NCI-H2107 (cell line): ENCODE results near the gene CORO1C.
"Not testable (repeated sequence)": the region's sequence is repeated elsewhere in the genome, so short reads cannot be mapped to it uniquely, and the experiment has no call there.

ENCODE experiments used
- DNase-seq: peaks from one replicate; lab custom pipeline; 2025; lab: John Stamatoyannopoulos, UW

CORO1C gene

DNA sequence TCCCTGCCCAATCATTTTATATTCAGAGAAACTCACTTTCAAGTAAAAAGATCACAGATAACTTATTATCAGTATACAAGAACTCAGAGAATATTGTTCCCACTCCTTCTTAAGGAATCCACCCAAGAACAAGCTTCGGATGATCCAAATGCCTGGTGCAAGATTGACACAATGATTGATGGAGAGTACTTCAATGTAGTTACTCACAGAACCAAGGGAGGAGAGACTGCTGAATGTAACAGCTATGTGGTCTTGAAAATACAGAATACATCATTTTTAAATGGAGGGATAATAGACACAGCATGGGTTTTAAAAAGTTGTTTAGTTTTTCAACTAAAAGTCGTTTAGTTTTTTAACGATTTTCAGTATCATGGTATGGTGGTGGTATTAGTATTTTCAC is 59.3 kb downstream of the CORO1C start:
- no peak for DNase-seq

DNA sequence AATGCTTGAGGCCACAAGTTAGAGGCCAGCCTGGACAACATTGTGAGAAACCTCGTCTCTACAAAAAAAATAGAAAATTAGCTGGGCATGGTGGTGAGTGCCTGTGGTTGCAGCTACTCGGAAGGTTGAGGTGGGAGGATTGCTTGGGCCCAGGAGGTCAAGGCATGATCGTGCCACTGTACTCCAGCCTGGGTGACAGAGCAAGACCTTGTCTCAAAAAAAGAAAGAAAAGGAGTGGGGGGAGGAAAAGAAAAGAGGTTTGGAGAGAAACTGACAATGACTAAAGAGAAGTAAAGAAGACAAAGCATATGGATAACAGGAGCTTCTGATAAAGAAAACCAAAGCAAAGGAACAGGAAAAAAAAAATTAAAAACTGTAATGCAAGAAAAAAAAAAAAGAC is 60.2 kb downstream of the CORO1C start:
- DNase-seq = no peak

DNA sequence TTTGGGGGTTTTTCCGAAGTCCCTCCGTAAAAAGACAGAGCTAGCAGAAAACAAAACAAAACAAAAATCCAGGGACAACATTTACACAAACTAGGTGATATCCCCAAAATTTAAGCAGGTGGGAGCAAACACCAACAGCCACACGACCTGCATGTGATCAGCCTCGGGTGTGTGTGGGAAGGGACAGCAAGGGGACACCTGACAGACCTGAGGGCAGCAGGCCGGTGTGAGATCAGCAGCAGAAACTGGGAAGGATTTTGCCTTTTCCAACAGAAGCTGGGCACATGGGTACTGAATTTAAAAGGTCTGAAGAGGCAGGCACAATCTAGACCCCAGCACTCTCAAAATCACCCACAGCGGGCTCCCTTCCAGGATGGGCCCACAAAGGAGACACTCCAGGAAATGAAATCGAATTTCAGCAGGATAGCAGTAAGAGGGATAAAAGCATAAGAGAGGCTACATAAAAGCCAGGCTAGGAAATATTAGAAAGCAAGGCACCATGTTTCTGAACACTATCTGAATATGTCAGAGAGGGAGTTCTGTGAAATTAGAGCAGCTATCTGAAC is 61.2 kb downstream of the CORO1C start:
- no peak for DNase-seq

DNA sequence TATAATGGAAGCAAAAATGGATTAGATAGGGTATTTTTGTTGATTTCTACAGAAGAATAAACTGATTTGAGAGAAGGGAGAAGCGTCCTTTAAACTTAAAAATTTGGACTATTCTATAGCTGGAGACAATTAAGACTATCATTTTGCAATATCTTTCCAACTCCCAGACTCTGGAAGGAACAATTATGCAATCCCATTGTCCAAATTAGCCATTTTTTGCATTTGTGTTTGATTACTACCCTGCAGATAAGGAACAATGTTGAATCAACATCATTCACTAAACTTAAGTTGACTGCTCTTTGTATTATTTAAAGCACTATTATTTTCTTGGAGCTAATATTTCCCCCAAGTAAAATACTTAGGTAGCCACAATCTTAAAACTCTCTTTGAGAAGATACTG is 62.8 kb downstream of the CORO1C start:
- no peak for DNase-seq

DNA sequence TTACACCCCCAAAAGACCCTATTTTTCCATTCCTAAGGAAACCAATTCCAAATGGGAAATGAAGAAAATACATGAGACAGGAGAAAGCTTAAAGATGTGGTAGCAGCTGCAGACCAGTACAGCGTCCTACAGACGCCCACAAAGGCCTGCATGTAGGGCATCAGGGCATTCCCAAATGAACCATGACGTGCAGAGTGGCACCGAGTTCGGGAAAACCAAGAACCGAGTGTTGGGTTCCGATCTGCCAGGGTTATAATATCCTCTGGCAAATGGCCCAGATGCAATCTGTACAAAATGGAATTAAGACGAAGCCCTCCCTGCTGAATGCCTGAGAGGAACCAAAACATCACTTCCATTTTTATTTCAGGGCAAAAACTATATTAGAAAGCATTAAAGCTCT is 63.3 kb downstream of the CORO1C start:
- no peak for DNase-seq

DNA sequence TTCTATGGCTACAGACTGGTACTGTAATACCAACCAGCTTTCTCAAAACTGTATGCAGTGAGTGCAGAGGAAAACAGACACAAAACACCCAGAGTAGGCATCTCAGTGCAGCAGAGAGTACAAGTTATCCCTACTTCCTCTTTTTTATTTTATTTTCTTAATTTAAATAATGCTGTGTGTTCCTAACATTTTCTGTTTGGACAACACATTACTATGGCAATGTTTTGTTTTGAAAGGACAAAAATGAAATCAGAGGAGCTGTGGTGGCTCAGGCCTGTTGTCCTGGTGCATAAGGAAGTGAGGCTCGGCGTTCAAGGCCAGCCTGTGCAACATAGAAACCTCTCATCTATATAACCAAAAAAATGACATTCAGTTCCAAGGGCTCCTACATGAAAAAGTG is 64.0 kb downstream of the CORO1C start:
- no peak for DNase-seq

DNA sequence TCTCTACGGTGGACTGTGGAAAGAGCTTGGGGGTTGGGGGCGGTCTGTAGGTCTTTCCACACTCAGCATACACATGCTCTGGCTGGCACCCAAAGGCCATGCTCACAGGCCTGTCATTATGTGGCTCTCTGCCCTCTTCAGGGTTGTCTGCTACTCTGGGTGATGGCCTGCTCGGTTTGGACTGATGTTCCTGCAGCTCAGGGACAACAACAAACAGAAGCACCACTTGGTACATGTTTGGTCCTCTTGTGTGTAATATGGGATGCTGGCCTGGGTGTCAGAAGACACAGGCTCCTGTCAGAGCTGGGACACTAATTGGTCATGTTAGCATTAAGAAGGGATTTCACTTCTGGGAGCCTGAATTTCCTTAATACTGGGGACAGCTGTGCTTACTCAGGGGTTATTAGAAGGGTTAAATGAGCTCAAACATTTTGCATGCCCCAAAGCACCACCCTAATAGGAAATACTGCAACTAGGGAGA is 64.9 kb downstream of the CORO1C start:
- DNase-seq = no peak

DNA sequence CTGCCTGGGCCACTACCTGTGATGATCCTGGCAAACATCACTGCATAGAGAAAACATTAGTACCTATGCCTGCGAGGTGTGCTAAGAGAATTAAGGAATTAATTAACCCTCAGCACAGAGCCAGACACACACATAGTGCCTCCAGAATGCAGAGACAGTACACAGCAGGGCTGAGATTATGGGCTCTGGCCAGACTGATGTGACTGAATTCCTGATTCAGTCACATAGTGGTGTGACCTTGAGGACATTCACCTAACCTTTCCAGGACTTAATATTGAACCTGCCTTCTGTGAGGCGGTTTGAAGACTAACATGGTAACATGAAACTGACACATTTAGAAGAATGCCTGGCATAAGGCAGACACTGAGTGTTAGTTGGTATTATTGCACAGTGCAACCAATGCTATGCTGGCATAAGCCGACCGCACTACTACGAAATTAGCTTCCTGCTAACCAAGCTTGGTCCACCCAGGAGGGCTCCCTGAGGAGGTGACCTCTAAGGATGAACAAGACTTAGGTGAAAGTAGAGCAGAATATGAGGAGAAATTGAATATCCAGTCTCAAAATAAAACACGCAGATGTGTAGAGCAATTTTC is 65.6 kb downstream of the CORO1C start:
- no peak for DNase-seq

DNA sequence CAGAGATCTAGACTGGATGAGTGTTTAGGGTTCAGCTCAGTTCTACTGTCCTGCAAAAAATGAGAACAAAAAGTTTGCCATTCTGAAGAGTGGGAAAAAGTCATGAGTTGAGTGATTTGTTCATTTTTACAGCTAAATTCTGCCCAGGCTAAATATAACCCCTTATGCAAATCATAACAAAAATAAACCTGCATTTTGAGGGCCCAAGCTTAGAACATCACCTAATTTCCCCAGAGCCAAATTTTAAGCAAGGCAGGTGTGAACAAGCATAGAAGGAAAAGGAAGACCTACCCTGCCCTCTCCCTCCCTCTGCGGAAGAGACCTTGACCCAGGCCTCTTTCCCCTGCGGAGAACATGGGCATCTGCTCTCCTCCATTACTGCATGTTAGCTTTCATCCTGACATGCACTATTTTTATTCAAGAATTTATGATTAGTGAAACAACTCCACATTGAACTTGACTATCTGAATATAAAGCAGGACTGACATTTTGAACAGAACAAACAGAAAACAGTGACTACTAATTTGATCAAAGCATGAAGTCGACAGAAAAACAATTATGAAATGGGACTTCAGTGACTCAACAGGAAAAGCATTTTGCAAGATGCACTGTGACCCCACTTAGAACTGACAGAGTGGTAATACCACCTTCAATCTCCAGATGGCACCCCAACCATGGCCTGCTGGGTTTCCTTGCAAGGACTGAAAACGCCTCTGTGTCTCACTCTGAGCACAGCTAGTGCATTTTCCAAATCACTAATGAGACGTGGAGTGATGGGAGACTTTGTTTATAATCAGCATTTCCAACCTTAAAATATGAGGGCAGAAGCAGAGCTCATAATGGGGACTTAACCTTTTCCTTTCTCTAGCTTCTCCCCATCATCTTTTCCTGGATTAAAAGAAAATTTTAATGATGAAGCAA is 66.7 kb downstream of the CORO1C start:
- peak; percentile 54 for DNase-seq

DNA sequence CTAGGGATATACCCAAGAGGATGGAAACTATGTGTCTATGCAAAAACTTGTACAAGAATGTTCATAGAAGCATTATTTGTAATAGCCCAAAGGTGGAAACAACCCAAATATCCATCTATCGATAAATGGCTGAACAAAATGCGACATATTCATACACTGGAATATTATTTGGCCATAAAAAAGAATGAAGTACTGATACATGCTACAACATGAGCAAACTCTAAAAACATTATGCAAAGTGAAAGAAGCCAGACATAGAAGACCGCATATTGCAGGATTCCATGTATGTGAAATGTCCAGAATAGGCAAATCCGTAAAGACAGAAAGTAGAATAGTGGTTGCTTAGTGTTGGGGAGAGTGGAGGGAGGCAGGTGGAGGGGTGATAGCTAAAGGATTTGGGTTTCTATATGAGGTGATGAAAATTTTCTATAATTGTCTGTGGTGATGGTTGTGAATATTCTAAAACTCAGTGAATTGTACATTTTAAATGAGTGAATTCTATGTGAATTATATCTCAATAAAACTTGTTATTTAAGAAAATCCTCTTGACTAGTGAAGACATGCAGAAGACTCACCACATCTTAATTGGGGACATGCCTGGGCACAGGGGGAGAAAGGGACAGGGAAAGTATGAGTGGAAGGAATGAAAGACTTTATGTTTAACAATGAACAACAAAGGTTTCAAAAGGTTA is 67.8 kb downstream of the CORO1C start:
- DNase-seq = no peak

DNA sequence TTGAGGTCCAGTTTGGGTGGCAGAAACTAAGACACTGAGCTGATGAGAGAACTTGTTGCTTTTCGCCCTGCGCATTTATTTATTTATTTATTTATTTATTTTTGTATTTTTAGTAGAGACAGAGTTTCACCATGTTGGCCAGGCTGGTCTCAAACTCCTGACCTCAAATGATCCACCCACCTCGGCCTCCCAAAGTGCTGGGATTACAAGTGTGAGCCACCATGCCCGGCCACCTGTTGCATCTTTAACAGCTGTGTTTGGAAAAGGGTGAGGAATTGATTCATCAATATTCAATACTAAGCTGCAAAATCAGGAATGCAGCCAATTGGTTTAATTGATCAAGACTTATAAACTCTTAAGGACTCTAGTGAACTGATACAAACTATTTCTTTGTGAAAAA is 73.2 kb downstream of the CORO1C start:
- DNase-seq = not testable (repeated sequence)

DNA sequence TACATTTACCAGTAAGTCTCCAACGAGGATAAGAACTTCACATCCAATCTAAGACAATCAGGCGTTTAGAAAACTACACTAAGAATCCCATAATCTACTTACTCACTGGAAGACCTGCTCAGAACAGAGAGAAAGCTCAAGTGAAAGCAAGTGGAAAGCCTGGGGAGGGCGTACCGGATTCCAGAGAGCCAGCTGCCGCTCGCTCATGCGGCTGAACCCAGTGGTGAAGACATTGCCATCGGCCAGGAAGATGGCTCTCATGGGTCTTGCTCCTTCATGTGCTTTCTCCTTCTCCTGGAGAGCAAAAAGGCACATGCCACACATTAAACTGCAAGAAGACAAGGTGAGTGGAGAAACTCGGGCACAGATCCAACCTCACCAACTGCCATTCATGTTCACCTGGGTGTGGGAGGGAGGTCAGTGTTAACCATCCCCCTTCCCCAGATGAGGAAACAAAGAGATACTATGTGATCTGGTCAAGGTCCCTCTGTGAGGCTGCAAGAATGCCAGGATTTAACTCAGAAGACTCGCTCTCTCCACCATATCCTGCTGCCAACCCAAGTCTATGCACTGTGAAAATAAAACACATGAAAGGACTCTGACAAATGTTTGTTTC is 74.1 kb downstream of the CORO1C start:
- DNase-seq = no peak

DNA sequence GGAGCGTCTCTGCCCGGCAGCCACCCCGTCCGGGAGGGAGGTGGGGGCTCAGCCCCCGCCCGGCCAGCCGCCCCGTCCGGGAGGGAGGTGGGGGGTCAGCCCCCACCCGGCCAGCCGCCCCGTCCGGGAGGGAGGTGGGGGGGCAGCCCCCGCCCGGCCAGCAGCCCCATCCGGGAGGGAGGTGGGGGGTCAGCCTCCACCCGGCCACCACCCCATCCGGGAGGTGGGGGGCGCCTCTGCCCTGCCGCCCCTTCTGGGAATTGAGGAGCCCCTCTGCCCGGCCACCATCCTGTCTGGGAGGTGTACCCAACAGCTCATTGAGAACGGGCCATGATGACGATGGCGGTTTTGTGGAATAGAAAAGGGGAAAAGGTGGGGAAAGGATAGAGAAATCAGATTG is 75.1 kb downstream of the CORO1C start:
- DNase-seq = not testable (repeated sequence)

DNA sequence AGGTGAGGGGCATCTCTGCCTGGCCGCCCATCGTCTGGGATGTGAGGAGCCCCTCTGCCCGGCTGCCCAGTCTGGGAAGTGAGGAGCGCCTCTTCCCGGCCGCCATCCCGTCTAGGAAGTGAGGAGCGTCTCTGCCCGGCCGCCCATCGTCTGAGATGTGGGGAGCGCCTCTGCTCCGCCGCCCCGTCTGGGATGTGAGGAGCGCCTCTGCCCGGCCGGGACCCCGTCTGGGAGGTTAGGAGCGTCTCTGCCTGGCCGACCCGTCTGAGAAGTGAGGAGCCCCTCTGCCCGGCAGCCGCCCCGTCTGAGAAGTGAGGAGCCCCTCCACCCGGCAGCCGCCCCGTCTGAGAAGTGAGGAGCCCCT is 75.5 kb downstream of the CORO1C start:
- not testable (repeated sequence) for DNase-seq

DNA sequence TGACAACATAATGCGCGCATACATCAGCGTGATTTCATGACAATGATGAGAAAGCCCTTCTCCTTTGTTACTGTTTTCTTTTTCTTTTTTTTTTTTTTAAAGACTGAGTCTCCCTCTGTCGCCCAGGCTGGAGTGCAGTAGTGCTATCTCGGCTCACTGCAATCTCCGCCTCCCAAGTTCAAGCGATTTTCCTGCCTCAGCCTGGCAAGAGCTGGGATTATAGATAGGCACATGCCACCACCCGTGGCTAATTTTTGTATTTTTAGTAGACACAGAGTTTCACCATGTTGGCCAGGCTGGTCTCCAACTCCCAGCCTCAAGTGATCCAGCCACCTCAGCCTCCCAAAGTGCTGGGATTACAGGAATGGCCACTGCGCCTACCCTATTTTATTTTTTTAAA is 76.7 kb downstream of the CORO1C start:
- DNase-seq = not testable (repeated sequence)

DNA sequence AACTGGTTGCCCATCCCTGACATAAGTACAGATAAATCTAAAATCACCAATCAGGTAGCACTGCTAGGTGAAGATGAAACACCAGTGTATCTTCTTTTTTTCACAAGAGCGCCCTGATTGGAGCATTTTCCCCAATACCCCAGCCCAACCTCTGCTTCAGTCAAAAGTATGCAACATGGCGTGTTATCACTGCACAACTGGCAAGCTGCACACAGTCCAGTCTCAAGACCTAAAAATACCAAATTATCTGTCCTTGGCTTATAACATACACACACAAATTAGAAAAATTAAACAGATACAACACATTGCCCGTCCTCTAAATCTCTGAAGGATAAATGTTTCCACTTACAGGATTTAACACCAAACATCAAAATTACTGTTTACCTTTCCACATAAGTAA is 77.4 kb downstream of the CORO1C start:
- DNase-seq = no peak

DNA sequence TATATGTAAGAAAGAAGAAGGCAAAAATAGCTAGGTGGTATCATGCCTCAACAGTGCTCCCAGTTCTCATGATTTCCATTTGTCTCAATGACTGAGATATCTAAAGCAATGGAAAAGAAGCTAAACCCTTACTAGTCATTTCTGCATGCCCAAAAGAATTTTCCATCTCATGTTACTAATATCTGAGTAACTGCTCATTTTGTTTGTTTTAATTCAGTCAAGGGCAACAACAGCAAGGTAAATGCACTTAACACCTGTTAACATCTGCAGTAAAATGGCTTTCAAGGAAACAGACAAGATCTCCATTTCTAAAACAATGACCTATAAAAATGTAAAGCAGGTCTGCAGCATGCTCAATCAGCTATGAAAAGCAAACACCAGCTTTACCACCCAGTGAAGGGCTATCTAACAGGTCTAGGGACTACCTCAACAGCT is 78.2 kb downstream of the CORO1C start:
- no peak for DNase-seq

DNA sequence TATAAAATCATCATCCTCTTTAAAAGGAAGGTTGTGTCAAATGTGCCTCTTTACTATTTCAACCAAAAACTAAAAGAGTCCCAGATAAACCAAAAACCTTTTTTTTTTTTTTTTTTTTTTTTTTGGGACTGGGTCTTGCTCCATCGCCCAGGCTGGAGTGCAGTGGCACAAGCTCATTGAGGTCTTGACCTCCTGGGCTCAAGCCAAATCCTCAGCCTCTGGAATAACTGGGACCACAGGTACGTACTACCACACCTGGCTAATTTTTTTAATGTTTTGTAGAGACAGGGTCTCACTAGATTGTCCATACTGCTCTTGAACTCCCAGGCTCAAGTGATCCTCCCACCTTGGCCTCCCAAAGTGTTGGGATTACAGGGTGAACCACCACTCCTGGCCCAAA is 81.2 kb downstream of the CORO1C start:
- no peak for DNase-seq

DNA sequence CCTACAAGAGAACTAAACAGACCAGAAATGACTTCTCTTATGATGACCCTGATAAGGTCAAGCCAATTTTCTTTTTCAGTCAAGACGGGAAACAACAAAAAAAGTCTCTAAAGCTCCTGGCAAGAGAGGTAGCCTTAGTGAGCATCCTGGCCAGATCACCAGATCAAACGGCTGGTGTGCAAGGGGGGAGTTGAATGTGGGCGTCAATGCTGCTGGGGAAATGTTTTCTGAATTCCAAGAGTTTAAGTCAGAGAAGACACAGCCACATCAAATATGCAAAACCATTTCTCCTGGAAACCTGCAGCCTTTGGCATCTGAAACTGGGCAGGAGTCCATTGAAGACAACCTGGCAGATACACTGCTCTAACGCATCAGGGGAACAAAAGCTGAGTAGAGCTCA is 81.6 kb downstream of the CORO1C start:
- no peak for DNase-seq

DNA sequence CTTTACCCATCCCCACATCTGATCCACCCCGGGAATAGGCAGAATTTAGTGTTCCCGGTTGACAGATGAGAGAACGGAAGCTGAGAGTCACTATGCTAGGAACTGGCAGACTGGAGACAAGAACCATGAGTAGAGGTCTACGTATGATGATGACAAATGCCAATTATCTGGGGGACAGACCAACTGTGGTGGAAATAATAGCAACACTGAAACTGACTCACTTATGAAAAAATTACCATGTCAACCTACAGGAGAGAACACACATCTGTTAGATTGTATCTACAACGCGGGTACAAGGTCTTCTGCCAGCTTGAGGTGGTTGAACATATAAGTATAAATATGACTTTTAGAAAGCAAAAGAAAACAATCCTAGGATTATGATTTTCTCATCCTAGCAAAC is 82.2 kb downstream of the CORO1C start:
- DNase-seq = no peak

DNA sequence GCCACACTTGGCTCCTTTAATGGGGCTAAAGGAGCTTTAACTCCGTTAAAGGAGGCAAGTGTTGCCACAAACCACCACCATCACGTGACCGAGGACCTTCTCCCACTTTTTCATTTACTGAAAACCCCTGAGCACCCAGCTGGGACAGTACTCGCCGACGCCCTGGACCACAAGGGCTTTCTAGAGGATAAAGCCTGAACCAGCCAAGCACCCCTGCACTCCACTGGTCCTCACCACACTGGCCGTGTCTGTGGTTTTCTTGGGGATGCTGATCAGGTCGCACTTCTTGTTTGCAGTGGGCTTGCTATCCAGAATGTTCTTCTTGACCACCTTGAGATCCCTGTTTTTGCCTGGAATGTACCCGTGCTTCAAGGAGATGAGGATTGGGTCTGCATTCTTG is 82.9 kb downstream of the CORO1C start:
- no peak for DNase-seq
